ENCODE measurements around the gene NCLN.

DNA sequence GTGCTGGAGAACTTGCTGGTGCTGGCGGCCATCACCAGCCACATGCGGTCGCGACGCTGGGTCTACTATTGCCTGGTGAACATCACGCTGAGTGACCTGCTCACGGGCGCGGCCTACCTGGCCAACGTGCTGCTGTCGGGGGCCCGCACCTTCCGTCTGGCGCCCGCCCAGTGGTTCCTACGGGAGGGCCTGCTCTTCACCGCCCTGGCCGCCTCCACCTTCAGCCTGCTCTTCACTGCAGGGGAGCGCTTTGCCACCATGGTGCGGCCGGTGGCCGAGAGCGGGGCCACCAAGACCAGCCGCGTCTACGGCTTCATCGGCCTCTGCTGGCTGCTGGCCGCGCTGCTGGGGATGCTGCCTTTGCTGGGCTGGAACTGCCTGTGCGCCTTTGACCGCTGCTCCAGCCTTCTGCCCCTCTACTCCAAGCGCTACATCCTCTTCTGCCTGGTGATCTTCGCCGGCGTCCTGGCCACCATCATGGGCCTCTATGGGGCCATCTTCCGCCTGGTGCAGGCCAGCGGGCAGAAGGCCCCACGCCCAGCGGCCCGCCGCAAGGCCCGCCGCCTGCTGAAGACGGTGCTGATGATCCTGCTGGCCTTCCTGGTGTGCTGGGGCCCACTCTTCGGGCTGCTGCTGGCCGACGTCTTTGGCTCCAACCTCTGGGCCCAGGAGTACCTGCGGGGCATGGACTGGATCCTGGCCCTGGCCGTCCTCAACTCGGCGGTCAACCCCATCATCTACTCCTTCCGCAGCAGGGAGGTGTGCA is 6.6 kb upstream of the NCLN start:
- TF ChIP-seq, protein P1, sequence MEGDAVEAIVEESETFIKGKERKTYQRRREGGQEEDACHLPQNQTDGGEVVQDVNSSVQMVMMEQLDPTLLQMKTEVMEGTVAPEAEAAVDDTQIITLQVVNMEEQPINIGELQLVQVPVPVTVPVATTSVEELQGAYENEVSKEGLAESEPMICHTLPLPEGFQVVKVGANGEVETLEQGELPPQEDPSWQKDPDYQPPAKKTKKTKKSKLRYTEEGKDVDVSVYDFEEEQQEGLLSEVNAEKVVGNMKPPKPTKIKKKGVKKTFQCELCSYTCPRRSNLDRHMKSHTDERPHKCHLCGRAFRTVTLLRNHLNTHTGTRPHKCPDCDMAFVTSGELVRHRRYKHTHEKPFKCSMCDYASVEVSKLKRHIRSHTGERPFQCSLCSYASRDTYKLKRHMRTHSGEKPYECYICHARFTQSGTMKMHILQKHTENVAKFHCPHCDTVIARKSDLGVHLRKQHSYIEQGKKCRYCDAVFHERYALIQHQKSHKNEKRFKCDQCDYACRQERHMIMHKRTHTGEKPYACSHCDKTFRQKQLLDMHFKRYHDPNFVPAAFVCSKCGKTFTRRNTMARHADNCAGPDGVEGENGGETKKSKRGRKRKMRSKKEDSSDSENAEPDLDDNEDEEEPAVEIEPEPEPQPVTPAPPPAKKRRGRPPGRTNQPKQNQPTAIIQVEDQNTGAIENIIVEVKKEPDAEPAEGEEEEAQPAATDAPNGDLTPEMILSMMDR (conservative IDR thresholded peaks at IDR 0.05 in 1 of 2, IDR thresholded peaks at IDR 0.05 in 1 of 2; ENCODE audit: low read depth in 1 of 2, low read length in 2 of 2) = no peak
- no peak for TF ChIP-seq EZH2 (IDR thresholded peaks at IDR 0.05; ENCODE audit: low read length, missing control alignments)
